Measurements from ENCODE around the gene TMEM244.
A peak's percentile ranks its signal among the peaks of the same experiment; 100 is the strongest.
"Not testable (repeated sequence)": the region's sequence is repeated elsewhere in the genome, so short reads cannot be mapped to it uniquely, and the experiment has no call there.

The TMEM244 gene

GRCh38 chr6:129866688-129867087, 5.6 kb upstream of the TMEM244 start:
- no peak for DNase-seq (ENCODE audit: low read depth)

- no peak for DNase-seq (ENCODE audit: low read depth)
These were observed 5.1 kb upstream of the TMEM244 start for GRCh38 chr6:129866256-129866655.

GRCh38 chr6:129865013-129865412, 3.9 kb upstream of the TMEM244 start:
- DNase-seq (ENCODE audit: low read depth), result no peak

- DNase-seq (ENCODE audit: low read depth), result no peak
These were observed 2.5 kb upstream of the TMEM244 start for GRCh38 chr6:129863664-129864063.

GRCh38 chr6:129859524-129859923, 1.6 kb downstream of the TMEM244 start:
- no peak for DNase-seq (ENCODE audit: low read depth)

- DNase-seq (ENCODE audit: low read depth), result no peak
These were observed 3.3 kb downstream of the TMEM244 start for GRCh38 chr6:129857838-129858237.

GRCh38 chr6:129853996-129854711, 7.0 kb downstream of the TMEM244 start:
- DNase-seq (ENCODE audit: low read depth), result no peak

- peak; percentile 87 for DNase-seq (ENCODE audit: low read depth)
These were observed 8.8 kb downstream of the TMEM244 start for GRCh38 chr6:129852257-129852858.

- DNase-seq (ENCODE audit: low read depth), result no peak
These were observed 11.7 kb downstream of the TMEM244 start for GRCh38 chr6:129849456-129849855.

GRCh38 chr6:129846761-129847160, 14.4 kb downstream of the TMEM244 start:
- DNase-seq (ENCODE audit: low read depth), result no peak

GRCh38 chr6:129845696-129846095, 15.4 kb downstream of the TMEM244 start:
- DNase-seq (ENCODE audit: low read depth), result no peak

GRCh38 chr6:129844118-129844891, 16.8 kb downstream of the TMEM244 start:
- no peak for DNase-seq (ENCODE audit: low read depth)

GRCh38 chr6:129843573-129843972, 17.5 kb downstream of the TMEM244 start:
- DNase-seq (ENCODE audit: low read depth), result no peak

GRCh38 chr6:129842881-129843409, 18.2 kb downstream of the TMEM244 start:
- no peak for DNase-seq (ENCODE audit: low read depth)

- no peak for DNase-seq (ENCODE audit: low read depth)
These were observed 19.0 kb downstream of the TMEM244 start for GRCh38 chr6:129842137-129842536.

- DNase-seq (ENCODE audit: low read depth), result not testable (repeated sequence)
These were observed 21.6 kb downstream of the TMEM244 start for GRCh38 chr6:129839562-129839961.

- no peak for DNase-seq (ENCODE audit: low read depth)
These were observed 25.4 kb downstream of the TMEM244 start for GRCh38 chr6:129835691-129836090.

GRCh38 chr6:129832299-129832698, 28.8 kb downstream of the TMEM244 start:
- no peak for DNase-seq (ENCODE audit: low read depth)

- DNase-seq (ENCODE audit: low read depth), result no peak
These were observed 32.9 kb downstream of the TMEM244 start for GRCh38 chr6:129828229-129828628.

GRCh38 chr6:129818251-129818650, 42.9 kb downstream of the TMEM244 start:
- DNase-seq (ENCODE audit: low read depth), result no peak

- DNase-seq (ENCODE audit: low read depth), result no peak
These were observed 43.3 kb downstream of the TMEM244 start for GRCh38 chr6:129817821-129818220.

GRCh38 chr6:129817332-129817731, 43.8 kb downstream of the TMEM244 start:
- DNase-seq (ENCODE audit: low read depth), result no peak
